GM23338 (cell line): ENCODE measurements around the gene AKNA. TPM values are rescaled to one million over a fixed set of nuclear protein-coding genes. Genes with fewer than 3 reads are reported as not detected.

Experiments
- ATAC-seq: fragments of 200-7000 bp; cut with Tn5 transposase; 3 replicates; pipeline ENCODE4 v1.9.1; 2020
- DNase-seq: peaks from one replicate; pipeline ENCODE4 v3.0.0-alpha.2; 2015; ENCODE audit warnings: low spot score
- H2AFZ ChIP-seq: fragments of 200-600 bp; sonication (generic); 2 replicates; pipeline ENCODE4 v1.8.0; 2016; ENCODE audit warnings: antibody characterized with exemption, mild to moderate bottlenecking, moderate library complexity
- H3F3A ChIP-seq: fragments of 200-600 bp; sonication (generic); replicated peaks from 2 replicates; pipeline ENCODE4 v1.8.0; 2017; ENCODE audit warnings: antibody characterized with exemption, mixed run types, low read depth
- H3K27ac ChIP-seq: fragments of 200-600 bp; sonication (generic); 2 replicates; pipeline ENCODE4 v1.6.1; 2016; ENCODE audit warnings: low read depth
- H3K27me3 ChIP-seq: fragments of 200-600 bp; sonication (generic); 2 replicates; pipeline ENCODE4 v1.8.0; 2016; ENCODE audit warnings: mild to moderate bottlenecking, mixed run types, moderate library complexity; ENCODE audit not compliant: insufficient read depth
- H3K36me3 ChIP-seq: fragments of 200-600 bp; sonication (generic); 2 replicates; pipeline ENCODE4 v1.8.0; 2016; ENCODE audit warnings: mild to moderate bottlenecking; ENCODE audit not compliant: insufficient read depth
- H3K4me1 ChIP-seq: fragments of 200-600 bp; sonication (generic); 2 replicates; pipeline ENCODE4 v1.8.0; 2016; ENCODE audit warnings: mild to moderate bottlenecking, moderate library complexity; ENCODE audit not compliant: insufficient read depth
- H3K4me2 ChIP-seq: fragments of 200-600 bp; sonication (generic); 2 replicates; pipeline ENCODE4 v1.7.1; 2017; ENCODE audit warnings: mixed run types
- H3K4me3 ChIP-seq: fragments of 200-600 bp; sonication (generic); 2 replicates; pipeline ENCODE4 v1.6.1; 2016; ENCODE audit warnings: mixed run types
- H3K79me2 ChIP-seq: fragments of 200-600 bp; sonication (generic); replicated peaks from 2 replicates; pipeline ENCODE4 v1.8.0; 2017; ENCODE audit warnings: mild to moderate bottlenecking; ENCODE audit not compliant: insufficient read depth
- H3K9me2 ChIP-seq: fragments of 200-600 bp; sonication (generic); 2 replicates; pipeline ENCODE4 v1.8.0; 2017; ENCODE audit not compliant: insufficient read depth
- H4K20me1 ChIP-seq: fragments of 200-600 bp; sonication (generic); replicated peaks from 2 replicates; pipeline ENCODE4 v1.8.0; 2017; ENCODE audit warnings: mild to moderate bottlenecking; ENCODE audit not compliant: insufficient read depth
- H3K27ac Mint-ChIP-seq: 2 replicates; pipeline ENCODE4 v1.8.0; 2020; ENCODE audit warnings: inconsistent platforms, mild to moderate bottlenecking, moderate library complexity, mixed read lengths
- H3K27me3 Mint-ChIP-seq: 3 replicates; pipeline ENCODE4 v1.8.0; 2022; ENCODE audit warnings: low read depth, mild to moderate bottlenecking, moderate library complexity, mixed read lengths, inconsistent platforms; ENCODE audit not compliant: insufficient read depth, poor library complexity
- H3K36me3 Mint-ChIP-seq: 3 replicates; pipeline ENCODE4 v1.8.0; 2021; ENCODE audit warnings: low read depth, mild to moderate bottlenecking, inconsistent platforms, moderate library complexity, mixed read lengths
- H3K4me1 Mint-ChIP-seq: 3 replicates; pipeline ENCODE4 v1.8.0; 2020; ENCODE audit warnings: mild to moderate bottlenecking, inconsistent platforms, mixed read lengths
- H3K4me3 Mint-ChIP-seq: 3 replicates; pipeline ENCODE4 v1.8.0; 2021; ENCODE audit warnings: moderate library complexity, mild to moderate bottlenecking, inconsistent platforms, mixed read lengths
- H3K9me3 Mint-ChIP-seq: 3 replicates; pipeline ENCODE4 v1.8.0; 2020; ENCODE audit warnings: moderate library complexity, mild to moderate bottlenecking, inconsistent platforms, mixed read lengths
- CREB1 ChIP-seq: fragments of 250-450 bp; sonication (Bioruptor Pico); IDR thresholded peaks from 2 replicates; pipeline ENCODE4 v1.5.0; 2020; ENCODE audit warnings: low read depth, mild to moderate bottlenecking, moderate library complexity
- EZH2 ChIP-seq: fragments of 200-600 bp; sonication (generic); IDR thresholded peaks from one replicate; pipeline ENCODE4 v1.8.0; 2017; ENCODE audit warnings: antibody characterized with exemption, mild to moderate bottlenecking, low read depth; ENCODE audit not compliant: unreplicated experiment
- EZH2phosphoT487 ChIP-seq: fragments of 200-600 bp; sonication (generic); IDR thresholded peaks from one replicate; pipeline ENCODE4 v1.8.1; 2018; ENCODE audit warnings: antibody characterized with exemption; ENCODE audit not compliant: unreplicated experiment
- JUNB ChIP-seq: IDR thresholded peaks from one replicate; pipeline ENCODE4 v1.6.1; 2016; ENCODE audit warnings: antibody characterized with exemption; ENCODE audit not compliant: unreplicated experiment
- NANOG ChIP-seq: IDR thresholded peaks from 2 replicates; pipeline ENCODE4 v1.6.1; 2016; ENCODE audit warnings: antibody characterized with exemption, borderline replicate concordance
- POLR2AphosphoS5 ChIP-seq: IDR thresholded peaks from 2 replicates; pipeline ENCODE4 v1.6.1; 2016; ENCODE audit warnings: antibody characterized with exemption, low read depth
- ZNF114 ChIP-seq: fragments of 250-450 bp; sonication (Bioruptor Pico); IDR thresholded peaks from 2 replicates; pipeline ENCODE4 v1.5.0; 2020; ENCODE audit warnings: mild to moderate bottlenecking, moderate library complexity
- ZNF331 ChIP-seq: fragments of 250-450 bp; sonication (Bioruptor Pico); IDR thresholded peaks from 2 replicates; pipeline ENCODE4 v1.5.0; 2020; ENCODE audit warnings: low read depth, mild to moderate bottlenecking, moderate library complexity
- polyA plus RNA-seq: library from polyadenylated mRNA; unstranded; fragments of >200 nt; fragmentation: Nextera tagmentation; extraction: Ambion mirVana; gene quantifications from 2 replicates; pipeline ENCODE4 v1.2.1, GENCODE V29; 2016
- total RNA-seq: library from RNA; depleted of rRNA; stranded (reverse); fragments of >200 nt; shearing (Covaris generic); gene quantifications from 2 replicates; pipeline ENCODE4 v1.2.3, GENCODE V29; 2014
- TF ChIP-seq, protein P1 (sequence below), 2 experiments: fragments of 200-600 bp in 1 of 2; sonication (generic) in 1 of 2; conservative IDR thresholded peaks; 2 replicates each; pipeline versions ENCODE4 v1.5.1 to v1.6.1; 2016 to 2017; ENCODE audit warnings: antibody characterized with exemption in 2 of 2, low read depth in 2 of 2, mild to moderate bottlenecking in 2 of 2, moderate library complexity in 1 of 2
- TF ChIP-seq, protein P2 (sequence below): IDR thresholded peaks from one replicate; pipeline ENCODE4 v1.6.1; 2018; ENCODE audit warnings: antibody characterized with exemption; ENCODE audit not compliant: unreplicated experiment
- TF ChIP-seq, protein P3 (sequence below): IDR thresholded peaks from 2 replicates; pipeline ENCODE4 v1.6.1; 2016; ENCODE audit warnings: antibody characterized with exemption
- TF ChIP-seq, protein P4 (sequence below): fragments of 250-450 bp; sonication (Bioruptor Pico); IDR thresholded peaks from 2 replicates; pipeline ENCODE4 v1.5.0; 2020; ENCODE audit warnings: mild to moderate bottlenecking, moderate library complexity

Gene AKNA
- total and polyA plus RNA-seq, 2 experiments from 2014 or later = 9.0 to 28.1 TPM

DNA sequence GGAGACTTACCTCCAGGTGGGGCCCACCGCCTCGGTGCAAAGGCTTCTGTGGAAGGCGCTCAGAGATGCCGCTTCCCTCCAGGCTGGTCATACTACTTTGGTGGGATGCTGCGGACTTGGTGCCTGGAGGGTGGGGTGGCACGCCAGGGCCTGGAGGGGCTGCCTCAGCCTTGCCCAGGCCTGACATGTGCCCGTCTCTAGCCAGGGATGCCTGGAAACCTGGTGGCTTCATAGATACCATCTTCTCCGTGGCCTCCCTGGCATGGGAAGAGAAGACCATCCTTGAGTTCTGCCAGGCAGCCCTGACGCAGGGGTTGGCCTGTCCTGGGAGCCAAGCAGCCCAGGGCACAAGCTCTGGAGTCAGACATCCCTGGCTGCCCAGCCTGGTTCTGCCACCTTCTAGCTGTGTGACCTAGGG, 29.9 kb downstream of the AKNA start:
- no peak for DNase-seq
- H4K20me1 ChIP-seq = no peaks in the 10 kb centered on the region
- ATAC-seq = no peak
- H3K4me1 ChIP-seq = no peaks in the 10 kb centered on the region
- H3K9me2 ChIP-seq = no peaks in the 10 kb centered on the region
- H3K9me3 Mint-ChIP-seq = no peaks in the 10 kb centered on the region
- no peak overlapping the region for H3K27ac ChIP-seq
- H3K27me3 Mint-ChIP-seq = peaks cover 4% of the 10 kb centered on the region
- no peaks in the 10 kb centered on the region for H3F3A ChIP-seq
- no peak overlapping the region for H3K4me3 Mint-ChIP-seq
- peaks cover 62% of the 10 kb centered on the region for H3K36me3 Mint-ChIP-seq
- TF ChIP-seq, protein P1, sequence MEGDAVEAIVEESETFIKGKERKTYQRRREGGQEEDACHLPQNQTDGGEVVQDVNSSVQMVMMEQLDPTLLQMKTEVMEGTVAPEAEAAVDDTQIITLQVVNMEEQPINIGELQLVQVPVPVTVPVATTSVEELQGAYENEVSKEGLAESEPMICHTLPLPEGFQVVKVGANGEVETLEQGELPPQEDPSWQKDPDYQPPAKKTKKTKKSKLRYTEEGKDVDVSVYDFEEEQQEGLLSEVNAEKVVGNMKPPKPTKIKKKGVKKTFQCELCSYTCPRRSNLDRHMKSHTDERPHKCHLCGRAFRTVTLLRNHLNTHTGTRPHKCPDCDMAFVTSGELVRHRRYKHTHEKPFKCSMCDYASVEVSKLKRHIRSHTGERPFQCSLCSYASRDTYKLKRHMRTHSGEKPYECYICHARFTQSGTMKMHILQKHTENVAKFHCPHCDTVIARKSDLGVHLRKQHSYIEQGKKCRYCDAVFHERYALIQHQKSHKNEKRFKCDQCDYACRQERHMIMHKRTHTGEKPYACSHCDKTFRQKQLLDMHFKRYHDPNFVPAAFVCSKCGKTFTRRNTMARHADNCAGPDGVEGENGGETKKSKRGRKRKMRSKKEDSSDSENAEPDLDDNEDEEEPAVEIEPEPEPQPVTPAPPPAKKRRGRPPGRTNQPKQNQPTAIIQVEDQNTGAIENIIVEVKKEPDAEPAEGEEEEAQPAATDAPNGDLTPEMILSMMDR (conservative IDR thresholded peaks at IDR 0.05; ENCODE audit: low read depth in 2 of 2) = no peak
- TF ChIP-seq, protein P2, sequence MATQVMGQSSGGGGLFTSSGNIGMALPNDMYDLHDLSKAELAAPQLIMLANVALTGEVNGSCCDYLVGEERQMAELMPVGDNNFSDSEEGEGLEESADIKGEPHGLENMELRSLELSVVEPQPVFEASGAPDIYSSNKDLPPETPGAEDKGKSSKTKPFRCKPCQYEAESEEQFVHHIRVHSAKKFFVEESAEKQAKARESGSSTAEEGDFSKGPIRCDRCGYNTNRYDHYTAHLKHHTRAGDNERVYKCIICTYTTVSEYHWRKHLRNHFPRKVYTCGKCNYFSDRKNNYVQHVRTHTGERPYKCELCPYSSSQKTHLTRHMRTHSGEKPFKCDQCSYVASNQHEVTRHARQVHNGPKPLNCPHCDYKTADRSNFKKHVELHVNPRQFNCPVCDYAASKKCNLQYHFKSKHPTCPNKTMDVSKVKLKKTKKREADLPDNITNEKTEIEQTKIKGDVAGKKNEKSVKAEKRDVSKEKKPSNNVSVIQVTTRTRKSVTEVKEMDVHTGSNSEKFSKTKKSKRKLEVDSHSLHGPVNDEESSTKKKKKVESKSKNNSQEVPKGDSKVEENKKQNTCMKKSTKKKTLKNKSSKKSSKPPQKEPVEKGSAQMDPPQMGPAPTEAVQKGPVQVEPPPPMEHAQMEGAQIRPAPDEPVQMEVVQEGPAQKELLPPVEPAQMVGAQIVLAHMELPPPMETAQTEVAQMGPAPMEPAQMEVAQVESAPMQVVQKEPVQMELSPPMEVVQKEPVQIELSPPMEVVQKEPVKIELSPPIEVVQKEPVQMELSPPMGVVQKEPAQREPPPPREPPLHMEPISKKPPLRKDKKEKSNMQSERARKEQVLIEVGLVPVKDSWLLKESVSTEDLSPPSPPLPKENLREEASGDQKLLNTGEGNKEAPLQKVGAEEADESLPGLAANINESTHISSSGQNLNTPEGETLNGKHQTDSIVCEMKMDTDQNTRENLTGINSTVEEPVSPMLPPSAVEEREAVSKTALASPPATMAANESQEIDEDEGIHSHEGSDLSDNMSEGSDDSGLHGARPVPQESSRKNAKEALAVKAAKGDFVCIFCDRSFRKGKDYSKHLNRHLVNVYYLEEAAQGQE = no peak
- TF ChIP-seq EZH2 (no peak), POLR2AphosphoS5 (no peak), EZH2phosphoT487 (no peak), ZNF114 (CRISPR knock-in tag) (no peak), JUNB (no peak), ZNF331 (no peak), CREB1 (CRISPR knock-in tag) (no peak), NANOG (no peak)
- TF ChIP-seq, protein P3, sequence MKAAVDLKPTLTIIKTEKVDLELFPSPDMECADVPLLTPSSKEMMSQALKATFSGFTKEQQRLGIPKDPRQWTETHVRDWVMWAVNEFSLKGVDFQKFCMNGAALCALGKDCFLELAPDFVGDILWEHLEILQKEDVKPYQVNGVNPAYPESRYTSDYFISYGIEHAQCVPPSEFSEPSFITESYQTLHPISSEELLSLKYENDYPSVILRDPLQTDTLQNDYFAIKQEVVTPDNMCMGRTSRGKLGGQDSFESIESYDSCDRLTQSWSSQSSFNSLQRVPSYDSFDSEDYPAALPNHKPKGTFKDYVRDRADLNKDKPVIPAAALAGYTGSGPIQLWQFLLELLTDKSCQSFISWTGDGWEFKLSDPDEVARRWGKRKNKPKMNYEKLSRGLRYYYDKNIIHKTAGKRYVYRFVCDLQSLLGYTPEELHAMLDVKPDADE = no peak
- TF ChIP-seq, protein P4, sequence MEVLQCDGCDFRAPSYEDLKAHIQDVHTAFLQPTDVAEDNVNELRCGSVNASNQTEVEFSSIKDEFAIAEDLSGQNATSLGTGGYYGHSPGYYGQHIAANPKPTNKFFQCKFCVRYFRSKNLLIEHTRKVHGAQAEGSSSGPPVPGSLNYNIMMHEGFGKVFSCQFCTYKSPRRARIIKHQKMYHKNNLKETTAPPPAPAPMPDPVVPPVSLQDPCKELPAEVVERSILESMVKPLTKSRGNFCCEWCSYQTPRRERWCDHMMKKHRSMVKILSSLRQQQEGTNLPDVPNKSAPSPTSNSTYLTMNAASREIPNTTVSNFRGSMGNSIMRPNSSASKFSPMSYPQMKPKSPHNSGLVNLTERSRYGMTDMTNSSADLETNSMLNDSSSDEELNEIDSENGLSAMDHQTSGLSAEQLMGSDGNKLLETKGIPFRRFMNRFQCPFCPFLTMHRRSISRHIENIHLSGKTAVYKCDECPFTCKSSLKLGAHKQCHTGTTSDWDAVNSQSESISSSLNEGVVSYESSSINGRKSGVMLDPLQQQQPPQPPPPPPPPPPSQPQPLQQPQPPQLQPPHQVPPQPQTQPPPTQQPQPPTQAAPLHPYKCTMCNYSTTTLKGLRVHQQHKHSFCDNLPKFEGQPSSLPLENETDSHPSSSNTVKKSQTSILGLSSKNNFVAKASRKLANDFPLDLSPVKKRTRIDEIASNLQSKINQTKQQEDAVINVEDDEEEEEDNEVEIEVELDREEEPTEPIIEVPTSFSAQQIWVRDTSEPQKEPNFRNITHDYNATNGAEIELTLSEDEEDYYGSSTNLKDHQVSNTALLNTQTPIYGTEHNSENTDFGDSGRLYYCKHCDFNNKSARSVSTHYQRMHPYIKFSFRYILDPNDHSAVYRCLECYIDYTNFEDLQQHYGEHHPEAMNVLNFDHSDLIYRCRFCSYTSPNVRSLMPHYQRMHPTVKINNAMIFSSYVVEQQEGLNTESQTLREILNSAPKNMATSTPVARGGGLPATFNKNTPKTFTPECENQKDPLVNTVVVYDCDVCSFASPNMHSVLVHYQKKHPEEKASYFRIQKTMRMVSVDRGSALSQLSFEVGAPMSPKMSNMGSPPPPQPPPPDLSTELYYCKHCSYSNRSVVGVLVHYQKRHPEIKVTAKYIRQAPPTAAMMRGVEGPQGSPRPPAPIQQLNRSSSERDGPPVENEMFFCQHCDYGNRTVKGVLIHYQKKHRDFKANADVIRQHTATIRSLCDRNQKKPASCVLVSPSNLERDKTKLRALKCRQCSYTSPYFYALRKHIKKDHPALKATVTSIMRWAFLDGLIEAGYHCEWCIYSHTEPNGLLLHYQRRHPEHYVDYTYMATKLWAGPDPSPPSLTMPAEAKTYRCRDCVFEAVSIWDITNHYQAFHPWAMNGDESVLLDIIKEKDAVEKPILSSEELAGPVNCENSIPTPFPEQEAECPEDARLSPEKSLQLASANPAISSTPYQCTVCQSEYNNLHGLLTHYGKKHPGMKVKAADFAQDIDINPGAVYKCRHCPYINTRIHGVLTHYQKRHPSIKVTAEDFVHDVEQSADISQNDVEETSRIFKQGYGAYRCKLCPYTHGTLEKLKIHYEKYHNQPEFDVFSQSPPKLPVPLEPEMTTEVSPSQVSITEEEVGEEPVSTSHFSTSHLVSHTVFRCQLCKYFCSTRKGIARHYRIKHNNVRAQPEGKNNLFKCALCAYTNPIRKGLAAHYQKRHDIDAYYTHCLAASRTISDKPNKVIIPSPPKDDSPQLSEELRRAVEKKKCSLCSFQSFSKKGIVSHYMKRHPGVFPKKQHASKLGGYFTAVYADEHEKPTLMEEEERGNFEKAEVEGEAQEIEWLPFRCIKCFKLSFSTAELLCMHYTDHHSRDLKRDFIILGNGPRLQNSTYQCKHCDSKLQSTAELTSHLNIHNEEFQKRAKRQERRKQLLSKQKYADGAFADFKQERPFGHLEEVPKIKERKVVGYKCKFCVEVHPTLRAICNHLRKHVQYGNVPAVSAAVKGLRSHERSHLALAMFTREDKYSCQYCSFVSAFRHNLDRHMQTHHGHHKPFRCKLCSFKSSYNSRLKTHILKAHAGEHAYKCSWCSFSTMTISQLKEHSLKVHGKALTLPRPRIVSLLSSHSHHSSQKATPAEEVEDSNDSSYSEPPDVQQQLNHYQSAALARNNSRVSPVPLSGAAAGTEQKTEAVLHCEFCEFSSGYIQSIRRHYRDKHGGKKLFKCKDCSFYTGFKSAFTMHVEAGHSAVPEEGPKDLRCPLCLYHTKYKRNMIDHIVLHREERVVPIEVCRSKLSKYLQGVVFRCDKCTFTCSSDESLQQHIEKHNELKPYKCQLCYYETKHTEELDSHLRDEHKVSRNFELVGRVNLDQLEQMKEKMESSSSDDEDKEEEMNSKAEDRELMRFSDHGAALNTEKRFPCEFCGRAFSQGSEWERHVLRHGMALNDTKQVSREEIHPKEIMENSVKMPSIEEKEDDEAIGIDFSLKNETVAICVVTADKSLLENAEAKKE (CRISPR knock-in tag) = no peak
- no peaks in the 10 kb centered on the region for H3K4me1 Mint-ChIP-seq
- no peaks in the 10 kb centered on the region for H3K79me2 ChIP-seq
- H3K36me3 ChIP-seq = peaks cover 29% of the 10 kb centered on the region; the same call in 1 of the 2 replicates
- no peak overlapping the region for H3K27ac Mint-ChIP-seq
- H3K27me3 ChIP-seq = no peaks in the 10 kb centered on the region
- H2AFZ ChIP-seq = no peak overlapping the region
- no peak overlapping the region for H3K4me2 ChIP-seq
- H3K4me3 ChIP-seq = no peak overlapping the region
